Activated CD8-positive, alpha-beta memory T cell treated with anti-CD3 and anti-CD28 coated beads for 24 hours (primary cell): ENCODE measurements around the gene RABGAP1L.
"Not testable (repeated sequence)": the region's sequence is repeated elsewhere in the genome, so short reads cannot be mapped to it uniquely, and the experiment has no call there.

Experiments used
- DNase-seq: peaks from one replicate; pipeline ENCODE4 v3.0.0-alpha.2; 2020

The RABGAP1L gene

GRCh38 chr1:174204697-174205308, 45.5 kb downstream of the RABGAP1L start:
- DNase-seq: no peak

GRCh38 chr1:174206148-174206836, 47.0 kb downstream of the RABGAP1L start:
- no peak for DNase-seq

- no peak for DNase-seq
These were observed 50.2 kb downstream of the RABGAP1L start for GRCh38 chr1:174209347-174210187.

- DNase-seq: no peak
These were observed 52.2 kb downstream of the RABGAP1L start for GRCh38 chr1:174211486-174211885.

- no peak for DNase-seq
These were observed 56.4 kb downstream of the RABGAP1L start for GRCh38 chr1:174215766-174216165.

- no peak for DNase-seq
These were observed 57.9 kb downstream of the RABGAP1L start for GRCh38 chr1:174217248-174217647.

- no peak for DNase-seq
These were observed 58.7 kb downstream of the RABGAP1L start for GRCh38 chr1:174217787-174218574.

- no peak for DNase-seq
These were observed 59.7 kb downstream of the RABGAP1L start for GRCh38 chr1:174218983-174219382.

- no peak for DNase-seq
These were observed 60.5 kb downstream of the RABGAP1L start for GRCh38 chr1:174219606-174220370.

GRCh38 chr1:174221681-174222080, 62.4 kb downstream of the RABGAP1L start:
- no peak for DNase-seq

- no peak for DNase-seq
These were observed 63.0 kb downstream of the RABGAP1L start for GRCh38 chr1:174222166-174222949.

GRCh38 chr1:174224641-174225040, 65.3 kb downstream of the RABGAP1L start:
- DNase-seq: no peak

GRCh38 chr1:174225499-174226204, 66.3 kb downstream of the RABGAP1L start:
- DNase-seq: no peak

GRCh38 chr1:174230399-174230798, 71.1 kb downstream of the RABGAP1L start:
- no peak for DNase-seq

- DNase-seq: no peak
These were observed 73.4 kb downstream of the RABGAP1L start for GRCh38 chr1:174232761-174233160.

- not testable (repeated sequence) for DNase-seq
These were observed 79.7 kb downstream of the RABGAP1L start for GRCh38 chr1:174238845-174239501.

- DNase-seq: no peak
These were observed 80.2 kb downstream of the RABGAP1L start for GRCh38 chr1:174239541-174239940.

- no peak for DNase-seq
These were observed 83.5 kb downstream of the RABGAP1L start for GRCh38 chr1:174242856-174243255.

GRCh38 chr1:174243451-174244000, 84.2 kb downstream of the RABGAP1L start:
- no peak for DNase-seq

- no peak for DNase-seq
These were observed 84.7 kb downstream of the RABGAP1L start for GRCh38 chr1:174244017-174244416.
